Cerebellar cortex (tissue), 1 donor: Measurements from ENCODE around the gene THRB.

Source experiments
- DNase-seq: peaks from one replicate; pipeline ENCODE4 v3.0.0-alpha.2; 2015; ENCODE audit warnings: low spot score

THRB gene

DNA sequence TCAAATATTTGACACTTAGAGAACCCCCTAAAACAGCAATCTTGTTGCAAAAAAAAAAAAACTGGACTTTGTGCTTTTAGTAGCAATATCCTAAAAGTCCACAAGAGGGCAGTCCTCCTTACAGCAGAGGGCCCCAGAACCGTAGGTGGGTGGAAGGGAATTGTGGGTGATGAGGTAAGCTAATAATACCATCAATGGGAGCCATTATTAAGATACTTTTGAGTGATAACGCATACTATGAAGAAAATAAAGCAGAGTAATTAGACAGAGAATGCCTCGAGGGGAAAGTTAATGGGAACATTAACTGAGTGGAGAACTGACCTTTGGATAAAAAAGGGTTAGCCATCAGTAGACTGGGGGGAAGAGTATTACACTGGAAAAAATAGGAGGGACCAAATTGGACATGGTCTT, 229.9 kb downstream of the THRB start:
- DNase-seq = peak; percentile 22

DNA sequence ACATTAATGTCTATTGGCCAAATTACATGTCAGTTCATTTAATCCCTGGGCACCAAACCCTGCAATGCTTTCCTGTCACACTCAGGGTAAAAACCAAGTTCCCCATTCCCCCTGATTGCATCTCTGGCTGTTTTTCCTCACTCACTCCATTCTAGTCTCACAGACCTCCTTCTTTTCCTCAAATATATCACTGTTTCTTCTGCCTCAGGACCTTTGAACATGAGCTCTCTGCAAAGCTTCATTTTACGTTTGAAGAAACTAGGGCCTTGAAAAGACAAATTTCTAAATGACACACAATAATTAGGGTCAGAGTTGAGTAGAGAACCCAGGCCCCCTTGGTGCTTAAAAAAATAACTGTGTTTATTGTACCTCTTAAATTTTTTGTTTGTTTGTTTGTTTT, 230.6 kb downstream of the THRB start:
- no peak for DNase-seq

GRCh38 chr3:24263069-24263668, 231.5 kb downstream of the THRB start:
- DNase-seq = no peak

DNA sequence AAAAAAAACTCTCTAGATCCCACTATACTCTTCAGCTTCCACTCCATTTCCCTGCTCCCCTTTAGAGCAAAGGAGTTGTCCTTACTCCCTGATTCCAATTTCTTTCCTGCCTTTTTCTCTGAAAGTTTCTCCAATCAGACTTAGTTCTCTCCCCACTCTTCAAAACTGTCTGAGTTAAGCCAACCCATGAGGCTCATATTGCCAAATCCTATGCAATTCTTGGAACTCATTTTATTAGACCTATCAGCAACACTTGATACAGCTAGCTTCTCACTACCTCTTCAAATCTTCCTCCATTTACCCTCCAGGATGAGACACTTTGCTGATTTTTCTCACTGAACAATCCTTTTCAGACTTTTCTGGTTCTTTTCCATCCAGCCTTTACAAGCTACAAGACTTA, 233.1 kb downstream of the THRB start:
- no peak for DNase-seq

DNA sequence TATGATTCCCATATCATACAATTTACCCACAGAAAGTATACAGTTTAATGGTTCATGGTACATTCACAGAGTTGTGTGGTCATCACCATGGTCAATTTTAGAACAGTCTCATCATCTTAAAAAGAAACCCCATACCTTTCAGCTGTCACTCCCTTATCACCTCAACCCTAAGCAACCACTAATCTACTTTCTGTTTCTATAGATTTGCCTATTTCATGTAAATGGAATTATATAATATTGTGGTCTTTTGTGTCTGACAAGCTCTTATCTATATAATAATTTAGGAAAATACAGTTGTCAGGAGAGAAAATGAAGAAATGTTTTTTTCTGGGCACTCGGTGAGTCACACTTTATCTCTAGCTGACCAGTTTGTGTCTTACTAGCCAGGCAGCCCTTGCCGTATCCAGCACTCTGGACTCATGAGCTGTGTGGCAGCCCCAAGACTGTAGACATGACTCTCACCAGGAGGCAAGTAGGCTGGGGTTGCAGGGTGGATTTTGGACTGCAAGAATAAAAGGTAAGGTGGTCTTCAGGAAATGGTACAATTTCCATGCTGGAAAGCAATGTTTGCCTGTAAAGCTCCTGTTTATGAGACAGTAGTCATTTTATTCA, 234.6 kb downstream of the THRB start:
- no peak for DNase-seq

- no peak for DNase-seq
These were observed 235.7 kb downstream of the THRB start for GRCh38 chr3:24258727-24259600.

- no peak for DNase-seq
These were observed 236.4 kb downstream of the THRB start for GRCh38 chr3:24258260-24258659.

- DNase-seq = no peak
These were observed 239.2 kb downstream of the THRB start for GRCh38 chr3:24255414-24255813.

DNA sequence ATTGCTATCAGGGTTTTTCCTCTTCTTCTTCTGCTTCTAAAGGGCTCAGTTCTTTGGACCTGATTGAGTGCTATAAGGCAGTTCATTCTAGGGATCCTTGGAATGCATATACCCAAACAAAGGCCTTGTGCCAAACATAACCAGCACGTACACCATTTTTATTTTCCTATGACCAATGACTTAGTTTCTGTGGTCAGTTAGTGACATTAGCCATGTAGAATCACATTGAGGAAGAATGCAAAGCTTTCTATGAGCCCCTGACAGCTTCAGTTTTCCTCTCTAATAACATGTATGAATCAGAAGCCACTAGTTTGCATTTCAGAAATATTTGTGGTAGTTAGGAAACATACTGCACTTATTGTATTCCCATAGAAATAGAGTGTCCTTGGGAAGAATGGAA, 240.0 kb downstream of the THRB start:
- no peak for DNase-seq

- no peak for DNase-seq
These were observed 241.3 kb downstream of the THRB start for GRCh38 chr3:24253336-24253735.

- no peak for DNase-seq
These were observed 245.1 kb downstream of the THRB start for GRCh38 chr3:24249523-24249922.

DNA sequence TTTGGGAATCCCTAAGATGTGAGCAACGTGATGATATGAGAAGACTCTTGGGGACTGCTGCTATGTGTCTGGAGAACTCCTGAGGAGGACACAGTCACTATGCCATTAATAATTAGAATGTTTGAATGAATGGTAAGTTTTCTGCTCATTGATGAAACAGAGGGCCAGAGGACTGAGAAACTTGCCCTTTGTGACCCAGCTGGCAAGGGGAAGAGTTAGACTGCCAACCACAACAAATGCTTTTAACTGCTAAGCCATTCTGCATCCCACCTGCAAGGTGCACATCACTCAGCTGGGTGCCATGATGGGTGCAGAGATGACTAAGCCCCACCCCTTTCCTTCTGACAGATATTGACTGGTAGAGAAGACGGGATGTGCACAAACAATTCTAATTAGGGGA, 249.6 kb downstream of the THRB start:
- DNase-seq = no peak

DNA sequence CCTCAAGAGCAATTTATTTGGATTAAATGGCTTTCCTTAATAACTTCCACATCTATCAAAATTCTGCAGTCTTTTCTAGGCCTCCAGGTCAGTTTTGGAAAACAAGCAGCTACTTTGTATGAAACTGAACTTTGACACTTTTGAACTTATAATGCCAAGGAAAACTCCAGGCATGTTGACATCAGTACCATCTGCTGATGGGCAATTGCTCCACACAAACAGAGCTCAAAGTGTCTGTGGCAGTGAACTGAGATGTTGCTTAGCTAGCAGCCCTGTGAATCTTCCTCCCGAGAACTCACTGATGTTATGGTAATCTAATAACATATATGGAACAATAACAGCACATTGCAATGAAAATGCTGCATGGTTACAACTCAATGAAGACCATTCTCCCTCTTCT, 250.2 kb downstream of the THRB start:
- no peak for DNase-seq

DNA sequence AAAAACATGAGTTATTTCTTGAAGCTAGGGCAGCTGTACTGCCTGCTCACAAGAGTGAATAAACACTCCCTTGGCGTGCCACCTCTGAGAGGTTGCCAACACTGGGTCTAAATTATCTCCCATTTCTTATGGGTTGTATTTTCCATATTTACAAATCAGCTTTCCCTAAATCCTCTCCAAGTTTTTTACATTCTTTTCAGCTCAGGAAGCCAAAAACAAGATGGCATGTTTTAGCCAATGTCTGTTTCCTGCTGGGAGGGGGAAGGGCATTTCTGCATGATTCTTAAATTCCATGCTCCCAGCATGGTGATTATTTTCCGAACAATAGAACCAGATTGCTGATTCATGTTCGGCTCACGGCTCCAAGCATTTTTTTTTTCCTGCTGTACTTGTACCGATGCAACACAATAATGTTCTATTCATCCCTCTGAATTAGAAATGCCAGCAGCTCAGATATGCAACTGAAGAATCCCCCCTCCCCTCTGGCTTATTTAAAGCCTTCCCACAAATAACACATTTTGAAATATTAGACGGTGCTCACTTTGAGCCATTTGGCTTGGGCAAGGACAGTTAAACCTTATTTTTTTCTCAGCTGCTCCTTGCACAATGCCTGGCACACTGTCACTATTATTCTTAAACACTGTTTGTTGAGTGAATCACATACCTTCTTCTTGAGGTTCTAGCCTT, 252.5 kb downstream of the THRB start:
- DNase-seq = no peak

GRCh38 chr3:24240306-24240705, 254.3 kb downstream of the THRB start:
- no peak for DNase-seq

DNA sequence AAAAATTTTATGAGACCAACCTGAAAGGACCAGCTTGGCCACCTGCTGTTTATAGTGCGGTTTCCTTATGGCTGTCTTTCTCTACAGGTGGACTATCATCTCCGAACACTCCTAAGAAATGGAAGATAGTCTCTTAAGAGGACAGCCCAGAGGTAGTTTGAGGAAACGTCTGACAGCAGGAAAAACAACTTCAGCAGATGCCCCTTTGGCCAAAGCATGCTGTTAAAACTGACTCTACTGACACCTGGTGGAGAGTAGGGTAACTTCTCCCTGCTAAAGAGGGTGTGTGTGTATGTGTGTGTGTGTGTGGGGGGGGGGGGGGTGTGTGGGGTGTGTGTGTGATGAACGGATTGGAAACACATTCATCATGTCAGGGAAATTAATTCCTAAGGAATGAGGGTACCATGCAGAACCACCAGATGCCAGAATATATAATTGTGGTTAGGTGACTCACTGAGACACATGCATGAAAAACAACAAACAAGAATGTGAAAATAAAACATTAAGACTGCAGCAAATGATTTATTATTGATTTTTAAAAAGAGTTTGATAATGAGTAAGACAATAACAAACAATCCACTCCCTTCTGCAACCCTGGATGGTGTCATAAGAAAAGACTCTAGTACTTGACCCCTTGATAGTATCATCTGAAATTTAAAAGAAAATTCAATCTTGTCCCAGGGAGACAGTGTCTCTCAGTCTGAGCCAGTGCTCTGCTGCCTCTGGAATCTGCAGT, 256.5 kb downstream of the THRB start:
- peak; percentile 59 for DNase-seq

- no peak for DNase-seq
These were observed 259.5 kb downstream of the THRB start for GRCh38 chr3:24235121-24235520.

GRCh38 chr3:24232784-24233183, 261.9 kb downstream of the THRB start:
- DNase-seq = no peak

DNA sequence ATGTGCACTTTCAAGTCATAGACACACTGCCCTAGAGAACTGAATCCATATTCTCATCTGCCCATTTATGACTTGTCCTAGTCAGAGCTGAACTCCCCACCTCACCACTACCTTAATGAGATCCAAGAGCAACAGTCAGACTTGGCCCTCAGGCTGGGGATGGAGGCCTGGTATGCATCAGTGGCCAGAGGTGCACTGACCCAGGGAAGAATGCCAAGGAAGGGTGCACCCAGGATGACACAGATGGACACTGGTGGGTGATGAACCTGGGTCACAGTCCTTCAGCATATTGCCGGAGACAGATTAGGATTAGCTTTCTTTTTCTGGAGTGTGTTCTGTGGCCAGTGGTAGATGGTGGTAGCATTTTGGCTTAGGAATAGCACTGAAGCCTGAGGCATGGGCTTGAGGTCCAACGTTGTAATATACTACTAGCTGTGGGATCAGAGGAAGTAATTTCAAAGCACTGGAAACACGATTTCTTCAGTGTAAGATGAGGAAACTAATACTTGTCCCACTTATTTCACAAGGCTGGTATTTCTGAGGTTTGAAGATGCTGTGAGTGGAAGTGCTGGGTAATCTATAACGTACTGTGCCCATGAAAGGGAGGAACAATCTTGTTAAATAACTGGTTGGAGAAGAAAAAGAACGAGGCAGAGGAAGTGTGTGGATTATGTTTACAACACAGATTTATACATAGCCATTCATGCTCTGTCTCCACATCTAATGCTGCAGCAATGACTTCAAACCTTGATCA, 265.0 kb downstream of the THRB start:
- DNase-seq = no peak

GRCh38 chr3:24227635-24228034, 267.0 kb downstream of the THRB start:
- DNase-seq = no peak

DNA sequence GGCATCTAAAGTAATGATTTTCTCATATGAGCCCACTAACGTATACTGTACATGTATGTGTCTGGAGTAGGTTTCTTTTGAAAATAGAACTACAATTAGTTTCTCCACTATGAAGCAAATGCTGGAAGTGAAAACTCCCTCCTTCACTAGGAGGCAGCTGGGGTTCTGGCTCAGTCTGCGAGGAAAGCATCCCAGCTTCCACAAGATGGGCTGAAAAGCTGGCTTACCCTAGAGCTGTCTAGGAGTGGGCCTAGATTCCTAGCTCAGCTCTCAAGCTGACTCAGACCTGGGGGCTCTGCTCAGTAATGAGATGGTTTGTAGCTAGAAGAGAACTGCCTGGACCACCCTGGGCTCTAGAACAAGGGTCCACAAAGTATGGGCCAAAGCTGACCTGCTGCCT, 268.3 kb downstream of the THRB start:
- no peak for DNase-seq
